ENCODE data around the gene PPP1R11.
A peak's percentile ranks its signal among the peaks of the same experiment; 100 is the strongest.

The PPP1R11 gene

GRCh38 chr6:30071081-30071818 is 4.3 kb downstream of the PPP1R11 start:
- Histone ChIP-seq H3K4me3 (peak overlapping the region; percentile 42), H3K27ac (no peak overlapping the region)
- DNase-seq (ENCODE audit: low spot score), result no peak
- no peak for TF ChIP-seq CTCF (IDR thresholded peaks at IDR 0.05)

GRCh38 chr6:30071858-30072257 is 4.9 kb downstream of the PPP1R11 start:
- DNase-seq (ENCODE audit: low spot score), result no peak
- Histone ChIP-seq H3K27ac (no peak overlapping the region), H3K4me3 (no peak overlapping the region)
- TF ChIP-seq CTCF (IDR thresholded peaks at IDR 0.05), result no peak

GRCh38 chr6:30073489-30074235 is 6.7 kb downstream of the PPP1R11 start:
- H3K4me3 ChIP-seq, result no peak overlapping the region
- no peak overlapping the region for H3K27ac ChIP-seq

GRCh38 chr6:30074331-30075093 is 7.5 kb downstream of the PPP1R11 start:
- no peak for TF ChIP-seq CTCF (IDR thresholded peaks at IDR 0.05)
- peak overlapping the region; percentile 65 for H3K4me3 ChIP-seq
- no peak overlapping the region for H3K27ac ChIP-seq
- DNase-seq (ENCODE audit: low spot score), result no peak

More at GRCh38 chr6:30073489-30074235, 6.7 kb downstream of the PPP1R11 start:
- TF ChIP-seq CTCF (IDR thresholded peaks at IDR 0.05), result no peak
- no peak for DNase-seq (ENCODE audit: low spot score)

GRCh38 chr6:30075094-30075789 is 8.2 kb downstream of the PPP1R11 start, which contains the start of gene RNF39:
Gene RNF39, minus strand, starts transcription at chr6:30075769. Its CDS starts 184 bp downstream, at chr6:30075585.
- H3K4me3 ChIP-seq, result peak within 1 kb of the TSS; percentile 65
- no peak for DNase-seq (ENCODE audit: low spot score)
- no peak within 1 kb of the TSS for H3K27ac ChIP-seq
- no peak for TF ChIP-seq CTCF (IDR thresholded peaks at IDR 0.05)

All from coronary artery (tissue), 2 donors.